Measurements from ENCODE around the gene GLIPR2.
A peak's percentile ranks its signal among the peaks of the same experiment; 100 is the strongest.

The GLIPR2 gene

DNA sequence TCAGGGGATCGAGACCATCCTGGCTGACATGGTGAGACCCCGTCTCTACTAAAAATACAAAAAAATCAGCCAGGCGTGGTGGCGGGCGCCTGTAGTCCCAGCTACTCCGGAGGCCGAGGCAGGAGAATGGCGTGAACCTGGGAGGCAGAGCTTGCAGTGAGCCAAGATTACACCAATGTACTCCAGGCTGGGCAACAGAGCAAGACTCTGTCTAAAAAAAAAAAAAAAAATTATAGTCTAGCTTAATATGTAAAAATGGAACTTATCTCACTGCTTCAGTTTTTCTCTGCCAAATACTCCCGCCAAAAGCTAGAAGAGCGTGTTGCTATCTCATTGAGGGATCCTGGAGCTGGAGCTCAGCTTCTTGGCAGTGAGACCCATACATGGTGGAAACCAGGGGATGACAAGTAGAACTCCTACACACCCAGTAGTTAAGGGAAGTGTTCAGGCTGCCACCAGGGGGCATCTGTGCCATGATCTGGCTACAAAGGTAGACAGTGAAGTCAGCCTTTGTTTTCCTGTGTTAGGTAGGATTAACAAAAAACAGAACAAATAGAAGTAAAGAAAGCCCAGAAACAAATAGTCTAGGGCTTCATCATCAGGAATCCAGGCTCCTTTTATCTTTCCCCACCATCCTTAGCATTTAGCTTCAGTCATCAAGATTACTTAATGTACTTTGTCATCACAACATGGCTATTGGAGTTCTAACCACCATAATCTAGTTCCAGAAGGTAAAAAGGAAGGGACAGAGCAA lies 33.6 kb upstream of the GLIPR2 start:
- no peaks in the 10 kb centered on the region for H3K36me3 ChIP-seq
- no peak overlapping the region for H3K4me3 ChIP-seq (ENCODE audit: low read depth in 1 of 2, low read length in 1 of 2)
- H3K27me3 ChIP-seq = no peaks in the 10 kb centered on the region
- TF ChIP-seq, protein P1, sequence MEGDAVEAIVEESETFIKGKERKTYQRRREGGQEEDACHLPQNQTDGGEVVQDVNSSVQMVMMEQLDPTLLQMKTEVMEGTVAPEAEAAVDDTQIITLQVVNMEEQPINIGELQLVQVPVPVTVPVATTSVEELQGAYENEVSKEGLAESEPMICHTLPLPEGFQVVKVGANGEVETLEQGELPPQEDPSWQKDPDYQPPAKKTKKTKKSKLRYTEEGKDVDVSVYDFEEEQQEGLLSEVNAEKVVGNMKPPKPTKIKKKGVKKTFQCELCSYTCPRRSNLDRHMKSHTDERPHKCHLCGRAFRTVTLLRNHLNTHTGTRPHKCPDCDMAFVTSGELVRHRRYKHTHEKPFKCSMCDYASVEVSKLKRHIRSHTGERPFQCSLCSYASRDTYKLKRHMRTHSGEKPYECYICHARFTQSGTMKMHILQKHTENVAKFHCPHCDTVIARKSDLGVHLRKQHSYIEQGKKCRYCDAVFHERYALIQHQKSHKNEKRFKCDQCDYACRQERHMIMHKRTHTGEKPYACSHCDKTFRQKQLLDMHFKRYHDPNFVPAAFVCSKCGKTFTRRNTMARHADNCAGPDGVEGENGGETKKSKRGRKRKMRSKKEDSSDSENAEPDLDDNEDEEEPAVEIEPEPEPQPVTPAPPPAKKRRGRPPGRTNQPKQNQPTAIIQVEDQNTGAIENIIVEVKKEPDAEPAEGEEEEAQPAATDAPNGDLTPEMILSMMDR (IDR thresholded peaks at IDR 0.05) = peak; percentile 81
- H3K9me3 ChIP-seq = no peaks in the 10 kb centered on the region
- peak overlapping the region; percentile 56 for H3K27ac ChIP-seq
- H3K4me1 ChIP-seq (ENCODE audit: control insufficient read depth in 1 of 2, insufficient read depth in 1 of 2, low read depth in 1 of 2, low read length in 1 of 2) = peaks cover 5 to 9% of the 10 kb centered on the region in 2 experiments

DNA sequence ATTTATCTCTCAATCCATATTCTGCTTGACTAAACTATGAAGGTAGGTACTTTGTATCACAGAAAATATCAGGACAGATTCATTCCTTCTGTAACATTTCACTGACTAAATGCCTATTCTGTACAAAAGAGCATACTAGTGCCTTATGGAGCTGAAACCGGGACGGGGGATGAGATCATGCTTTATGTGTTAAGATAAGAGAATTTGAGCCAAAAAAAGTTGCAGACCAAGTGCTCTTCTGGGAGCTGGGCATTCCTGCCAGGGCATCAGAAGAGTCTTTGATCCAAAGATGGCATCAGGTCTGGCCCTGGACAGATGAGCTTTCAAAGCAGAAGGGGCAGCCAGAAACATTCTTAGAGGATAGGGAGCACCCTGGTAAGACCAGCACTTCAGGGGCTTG lies 27.5 kb upstream of the GLIPR2 start:
- TF ChIP-seq, protein P1 (IDR thresholded peaks at IDR 0.05) = no peak
- Histone ChIP-seq H3K9me3 (no peaks in the 10 kb centered on the region), H3K4me1 (ENCODE audit: control insufficient read depth in 1 of 2, insufficient read depth in 1 of 2, low read depth in 1 of 2, low read length in 1 of 2) (no peaks in the 10 kb centered on the region)

DNA sequence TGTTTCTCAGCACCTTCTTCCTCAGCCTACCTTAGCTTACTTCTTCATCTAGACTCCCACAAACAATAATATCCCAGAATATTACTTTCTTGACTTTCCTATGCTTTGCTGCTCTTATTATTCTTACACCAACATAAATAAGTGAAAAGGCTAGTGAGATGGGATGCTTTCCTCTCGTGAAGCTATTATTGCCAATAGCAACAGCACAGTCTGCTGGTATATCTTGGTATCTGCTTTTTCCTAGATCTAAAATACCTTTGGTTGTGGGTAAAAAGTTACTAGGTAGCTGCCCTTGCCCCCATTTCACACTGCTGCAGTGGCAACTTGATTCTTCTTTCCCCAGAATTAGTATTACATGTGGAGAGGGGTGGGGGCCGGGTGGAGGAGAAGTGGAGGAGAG lies 26.1 kb upstream of the GLIPR2 start:
- no peak overlapping the region for H3K4me3 ChIP-seq (ENCODE audit: low read depth in 1 of 2, low read length in 1 of 2)
- H3K4me1 ChIP-seq (ENCODE audit: control insufficient read depth in 1 of 2, insufficient read depth in 1 of 2, low read depth in 1 of 2, low read length in 1 of 2) = no peaks in the 10 kb centered on the region
- no peak overlapping the region for H3K27ac ChIP-seq
- no peaks in the 10 kb centered on the region for H3K27me3 ChIP-seq
- no peaks in the 10 kb centered on the region for H3K36me3 ChIP-seq
- TF ChIP-seq, protein P1 (IDR thresholded peaks at IDR 0.05) = no peak
- H3K9me3 ChIP-seq = no peaks in the 10 kb centered on the region

More for the DNA sequence above, 27.5 kb upstream of the GLIPR2 start:
- H3K27ac ChIP-seq = no peak overlapping the region
- no peaks in the 10 kb centered on the region for H3K36me3 ChIP-seq
- H3K27me3 ChIP-seq = no peaks in the 10 kb centered on the region
- H3K4me3 ChIP-seq (ENCODE audit: low read depth in 1 of 2, low read length in 1 of 2) = no peak overlapping the region

- Histone ChIP-seq H3K4me1 (ENCODE audit: control insufficient read depth in 1 of 2, insufficient read depth in 1 of 2, low read depth in 1 of 2, low read length in 1 of 2) (no peaks in the 10 kb centered on the region), H3K27me3 (no peaks in the 10 kb centered on the region), H3K4me3 (ENCODE audit: low read depth in 1 of 2, low read length in 1 of 2) (no peak overlapping the region), H3K27ac (no peak overlapping the region), H3K9me3 (no peaks in the 10 kb centered on the region), H3K36me3 (no peaks in the 10 kb centered on the region)
- TF ChIP-seq, protein P1 (IDR thresholded peaks at IDR 0.05) = no peak
Measured at GRCh38 chr9:36112516-36112915, 24.0 kb upstream of the GLIPR2 start.

GRCh38 chr9:36113999-36114398 lies 22.5 kb upstream of the GLIPR2 start:
- Histone ChIP-seq H3K4me3 (ENCODE audit: low read depth in 1 of 2, low read length in 1 of 2) (no peak overlapping the region), H3K9me3 (no peaks in the 10 kb centered on the region), H3K36me3 (no peaks in the 10 kb centered on the region), H3K27me3 (no peaks in the 10 kb centered on the region), H3K4me1 (ENCODE audit: control insufficient read depth in 1 of 2, insufficient read depth in 1 of 2, low read depth in 1 of 2, low read length in 1 of 2) (no peaks in the 10 kb centered on the region), H3K27ac (no peak overlapping the region)
- TF ChIP-seq, protein P1 (IDR thresholded peaks at IDR 0.05) = no peak

Measured in neutrophil (primary cell).